ENCODE results near the gene ADH4.
"Not testable (repeated sequence)": the region's sequence is repeated elsewhere in the genome, so short reads cannot be mapped to it uniquely, and the experiment has no call there.

Gene ADH4

DNA sequence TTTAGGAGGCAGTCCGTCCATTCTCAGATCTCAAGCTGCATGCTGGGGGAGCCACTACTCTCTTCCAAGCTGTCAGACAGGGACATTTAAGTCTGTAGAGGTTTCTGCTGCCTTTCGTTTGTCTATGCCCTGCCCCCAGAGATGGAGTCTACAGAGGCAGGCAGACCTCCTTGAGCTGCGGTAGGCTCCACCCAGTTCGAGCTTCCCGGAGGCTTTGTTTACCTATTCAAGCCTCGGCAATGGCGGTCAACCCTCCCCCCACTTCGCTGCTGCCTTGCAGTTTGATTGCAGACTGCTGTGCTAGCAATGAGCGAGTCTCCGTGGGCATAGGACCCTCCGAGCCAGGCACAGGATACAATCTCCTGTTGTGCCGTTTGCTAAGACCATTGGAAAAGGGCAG lies 44.8 kb downstream of the ADH4 start:
- Histone ChIP-seq H3K9ac (ENCODE audit: low read length) (no peak overlapping the region), H3K9me3 (ENCODE audit: low read length) (no peaks in the 10 kb centered on the region), H3K4me3 (ENCODE audit: low read depth in 1 of 2, low read length in 2 of 2) (no peak overlapping the region), H3K36me3 (ENCODE audit: insufficient read depth, low read length) (no peaks in the 10 kb centered on the region), H3K27ac (ENCODE audit: low read depth, low read length) (no peak overlapping the region), H3K4me1 (ENCODE audit: insufficient read depth, low read length) (no peaks in the 10 kb centered on the region), H3K27me3 (ENCODE audit: control insufficient read depth in 1 of 2, insufficient read depth in 2 of 2, low read length in 2 of 2) (no peaks in the 10 kb centered on the region)

DNA sequence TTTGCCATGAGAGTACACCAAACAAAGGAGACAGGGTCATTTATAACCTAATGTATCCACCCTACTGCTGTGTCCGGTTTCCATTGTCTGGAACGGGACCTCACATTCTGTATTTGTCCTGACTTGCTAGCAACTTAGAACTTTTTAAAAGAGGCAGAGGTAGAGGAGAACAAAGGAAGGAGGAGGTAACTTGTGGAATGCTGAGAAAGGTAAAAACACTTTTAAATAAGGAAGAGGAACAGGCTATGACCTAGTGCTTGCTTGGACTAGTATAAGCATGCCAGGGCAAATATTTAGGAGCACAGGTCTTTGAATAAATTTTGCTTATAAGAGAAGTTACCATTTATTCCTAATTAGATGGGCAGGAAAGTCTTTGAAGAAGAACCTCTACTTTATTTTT lies 52.3 kb downstream of the ADH4 start:
- peak overlapping the region; percentile 50 for H3K27ac ChIP-seq (ENCODE audit: low read depth, low read length)
- not testable (repeated sequence) for H3K4me3 ChIP-seq (ENCODE audit: low read depth in 1 of 2, low read length in 2 of 2); H3K9ac ChIP-seq (ENCODE audit: low read length); H3K27me3 ChIP-seq (ENCODE audit: control insufficient read depth in 1 of 2, insufficient read depth in 2 of 2, low read length in 2 of 2); H3K36me3 ChIP-seq (ENCODE audit: insufficient read depth, low read length); H3K9me3 ChIP-seq (ENCODE audit: low read length)
- H3K4me1 ChIP-seq (ENCODE audit: insufficient read depth, low read length): peaks cover 36% of the 10 kb centered on the region

DNA sequence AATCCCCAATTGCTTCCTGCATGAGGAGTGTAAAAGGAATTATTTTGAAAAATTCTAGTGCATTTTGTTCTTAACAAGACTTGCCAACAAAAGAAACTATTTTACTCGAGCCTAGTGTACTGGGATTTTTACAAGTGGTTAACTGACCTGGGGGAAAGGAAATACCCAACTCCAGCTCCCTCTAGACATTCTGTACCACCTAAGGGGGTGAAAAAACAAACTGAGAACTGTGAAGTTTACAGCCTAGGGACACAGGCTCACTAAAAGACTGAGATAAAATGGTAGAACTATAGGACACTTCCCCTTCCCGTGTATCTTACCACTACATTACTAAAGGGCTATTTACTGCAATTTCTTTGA lies 52.9 kb downstream of the ADH4 start:
- H3K27me3 ChIP-seq (ENCODE audit: control insufficient read depth in 1 of 2, insufficient read depth in 2 of 2, low read length in 2 of 2): no peaks in the 10 kb centered on the region
- peak overlapping the region; percentile 50 for H3K27ac ChIP-seq (ENCODE audit: low read depth, low read length)
- H3K36me3 ChIP-seq (ENCODE audit: insufficient read depth, low read length): no peaks in the 10 kb centered on the region
- H3K4me1 ChIP-seq (ENCODE audit: insufficient read depth, low read length): peaks cover 42% of the 10 kb centered on the region
- peak overlapping the region in 1 of 2 donors; percentile 2 for H3K4me3 ChIP-seq (ENCODE audit: low read depth in 1 of 2, low read length in 2 of 2)
- H3K9ac ChIP-seq (ENCODE audit: low read length): no peak overlapping the region
- H3K9me3 ChIP-seq (ENCODE audit: low read length): no peaks in the 10 kb centered on the region

DNA sequence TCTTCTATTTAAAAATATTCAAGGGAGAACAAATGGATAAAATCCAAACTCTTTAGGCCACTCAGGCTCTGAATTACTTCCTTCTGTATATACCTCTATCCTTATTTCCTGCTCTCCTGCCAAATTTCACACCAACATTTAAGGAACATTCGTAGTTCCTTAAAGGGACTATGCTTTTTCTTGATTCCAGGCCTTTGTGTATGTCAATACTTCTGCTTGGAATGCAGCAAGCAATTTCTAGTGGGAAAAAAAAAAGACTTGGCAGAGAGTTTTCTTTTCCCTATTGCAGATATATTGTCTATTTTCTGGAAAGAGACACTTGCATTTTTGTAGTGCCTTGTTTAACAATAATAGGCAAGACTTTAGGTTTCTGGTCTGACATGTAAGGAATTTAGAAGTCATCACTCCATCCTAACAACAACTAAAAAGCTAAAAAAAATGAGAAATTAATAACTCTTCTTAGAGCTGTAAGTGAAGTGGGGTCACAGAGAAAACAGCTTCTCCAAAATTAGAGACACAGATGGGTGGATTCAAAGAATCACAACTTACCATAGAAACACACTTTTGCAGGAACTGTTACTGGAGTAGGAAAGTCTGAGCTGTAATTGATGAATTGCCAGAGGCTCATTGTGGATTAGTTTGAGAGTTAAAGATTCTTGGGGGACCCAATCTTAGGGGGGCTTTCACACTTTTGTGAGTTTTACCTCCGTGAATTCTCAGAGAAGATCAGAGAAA lies 53.4 kb downstream of the ADH4 start:
- Histone ChIP-seq H3K27me3 (ENCODE audit: control insufficient read depth in 1 of 2, insufficient read depth in 2 of 2, low read length in 2 of 2) (no peaks in the 10 kb centered on the region), H3K4me3 (ENCODE audit: low read depth in 1 of 2, low read length in 2 of 2) (peak overlapping the region in 1 of 2 donors; percentile 2), H3K9ac (ENCODE audit: low read length) (peak overlapping the region; percentile 3), H3K9me3 (ENCODE audit: low read length) (no peaks in the 10 kb centered on the region), H3K4me1 (ENCODE audit: insufficient read depth, low read length) (peaks cover 43% of the 10 kb centered on the region), H3K36me3 (ENCODE audit: insufficient read depth, low read length) (no peaks in the 10 kb centered on the region), H3K27ac (ENCODE audit: low read depth, low read length) (peak overlapping the region; percentile 100)

DNA sequence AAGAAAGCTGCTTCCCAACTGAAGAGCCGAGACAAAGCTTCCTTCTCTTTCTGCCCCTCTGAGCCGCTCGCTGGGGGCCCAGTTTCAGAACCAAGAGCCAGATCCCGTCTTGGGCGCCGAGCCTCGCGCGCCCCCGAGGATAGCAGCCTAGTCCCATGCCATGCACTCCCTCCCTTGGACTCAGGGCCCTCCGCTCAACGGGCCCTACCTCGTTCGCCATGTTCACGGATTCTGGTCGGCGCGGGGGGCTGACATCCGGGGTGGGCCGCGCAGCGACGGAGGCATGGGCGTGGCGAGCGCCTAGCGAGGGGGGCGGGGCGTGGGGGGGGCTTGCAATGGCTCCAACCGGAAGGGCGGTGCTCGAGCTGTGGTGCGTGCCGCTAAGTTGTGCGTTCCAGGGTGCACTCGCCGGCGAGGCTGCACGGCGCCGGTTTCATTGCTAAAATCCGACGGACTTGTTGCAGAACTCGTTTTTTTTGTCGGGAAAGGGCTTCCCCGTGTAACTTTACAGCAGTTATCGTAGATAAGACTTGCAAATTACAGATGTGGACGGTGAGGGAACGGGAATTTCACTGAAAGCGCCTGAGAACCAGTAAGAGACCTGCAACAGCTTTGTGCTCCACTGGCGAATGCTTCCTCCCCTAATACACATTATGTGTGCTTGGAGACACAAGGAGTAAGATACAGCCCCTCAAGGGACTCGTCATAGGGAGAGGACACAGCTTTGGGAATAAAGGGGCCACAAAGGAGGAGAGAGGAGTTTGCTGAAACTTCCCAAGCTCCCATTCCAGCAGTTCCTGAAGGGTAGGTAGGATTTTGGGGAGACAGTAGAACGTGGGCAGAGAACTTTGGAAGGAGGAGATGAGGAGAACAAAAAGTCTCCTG lies 55.4 kb downstream of the ADH4 start, which contains the start of gene ADH5:
ADH5 (minus strand) TSS at position 308 of the 885 bp plus-strand sequence; CDS start at position 220, 88 bp downstream.
- Histone ChIP-seq H3K36me3 (ENCODE audit: insufficient read depth, low read length) (peaks cover 18% of the 10 kb centered on the region), H3K4me3 (ENCODE audit: low read depth in 1 of 2, low read length in 2 of 2) (peak within 1 kb of the TSS; percentile 72 to 73), H3K9ac (ENCODE audit: low read length) (peak within 1 kb of the TSS; percentile 47), H3K4me1 (ENCODE audit: insufficient read depth, low read length) (peaks cover 48% of the 10 kb centered on the region), H3K27ac (ENCODE audit: low read depth, low read length) (peak within 1 kb of the TSS; percentile 100), H3K27me3 (ENCODE audit: control insufficient read depth in 1 of 2, insufficient read depth in 2 of 2, low read length in 2 of 2) (no peaks in the 10 kb centered on the region), H3K9me3 (ENCODE audit: low read length) (no peaks in the 10 kb centered on the region)

DNA sequence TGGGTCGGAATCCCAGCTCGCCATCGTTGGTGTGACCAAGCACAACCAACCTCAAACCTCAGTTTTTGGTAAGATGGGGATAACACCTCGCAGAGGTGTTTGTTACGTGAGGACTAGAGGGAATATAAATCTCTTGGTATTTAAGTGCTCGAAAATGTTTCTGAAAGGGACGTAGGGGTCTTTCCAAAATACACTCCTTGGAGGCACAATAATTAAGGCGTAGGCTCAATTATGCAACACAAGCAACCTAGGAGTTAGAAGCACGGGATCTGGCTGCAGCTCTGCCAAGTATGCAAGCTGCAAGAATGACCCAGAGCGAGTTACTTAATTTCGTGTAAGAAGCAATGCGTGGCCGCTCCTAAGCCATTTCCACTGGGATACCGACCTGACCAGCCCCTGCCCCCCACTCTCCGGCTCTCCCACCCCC lies 56.1 kb downstream of the ADH4 start:
- Histone ChIP-seq H3K27ac (ENCODE audit: low read depth, low read length) (peak overlapping the region; percentile 64), H3K36me3 (ENCODE audit: insufficient read depth, low read length) (peaks cover 23% of the 10 kb centered on the region), H3K27me3 (ENCODE audit: control insufficient read depth in 1 of 2, insufficient read depth in 2 of 2, low read length in 2 of 2) (no peaks in the 10 kb centered on the region), H3K4me3 (ENCODE audit: low read depth in 1 of 2, low read length in 2 of 2) (peak overlapping the region; percentile 60 to 73), H3K9me3 (ENCODE audit: low read length) (no peaks in the 10 kb centered on the region), H3K9ac (ENCODE audit: low read length) (peak overlapping the region; percentile 47), H3K4me1 (ENCODE audit: insufficient read depth, low read length) (peaks cover 48% of the 10 kb centered on the region)

DNA sequence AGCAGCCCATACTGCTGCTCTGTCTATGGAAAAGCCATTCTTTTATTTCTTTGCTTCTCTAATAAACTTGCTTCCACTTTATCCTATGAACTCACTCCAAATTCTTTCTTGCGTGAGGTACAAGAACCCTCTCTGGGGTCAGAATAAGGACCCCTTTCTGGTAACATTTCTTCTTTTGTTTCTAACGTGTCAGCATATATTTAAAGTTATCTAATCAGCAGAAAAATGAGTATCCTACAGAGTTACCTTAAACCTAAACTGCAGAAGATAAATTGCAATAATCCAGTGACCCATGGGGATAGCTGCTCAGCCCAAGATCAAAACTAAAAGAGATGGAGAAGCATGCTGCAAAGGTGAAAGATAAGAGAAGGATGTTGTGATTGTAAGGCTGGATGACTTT lies 59.5 kb downstream of the ADH4 start:
- no peak overlapping the region for H3K27ac ChIP-seq (ENCODE audit: low read depth, low read length)
- H3K9ac ChIP-seq (ENCODE audit: low read length): no peak overlapping the region
- peaks cover 26% of the 10 kb centered on the region for H3K4me1 ChIP-seq (ENCODE audit: insufficient read depth, low read length)
- no peaks in the 10 kb centered on the region for H3K27me3 ChIP-seq (ENCODE audit: control insufficient read depth in 1 of 2, insufficient read depth in 2 of 2, low read length in 2 of 2)
- H3K9me3 ChIP-seq (ENCODE audit: low read length): no peaks in the 10 kb centered on the region
- no peak overlapping the region for H3K4me3 ChIP-seq (ENCODE audit: low read depth in 1 of 2, low read length in 2 of 2)
- H3K36me3 ChIP-seq (ENCODE audit: insufficient read depth, low read length): peaks cover 52% of the 10 kb centered on the region

DNA sequence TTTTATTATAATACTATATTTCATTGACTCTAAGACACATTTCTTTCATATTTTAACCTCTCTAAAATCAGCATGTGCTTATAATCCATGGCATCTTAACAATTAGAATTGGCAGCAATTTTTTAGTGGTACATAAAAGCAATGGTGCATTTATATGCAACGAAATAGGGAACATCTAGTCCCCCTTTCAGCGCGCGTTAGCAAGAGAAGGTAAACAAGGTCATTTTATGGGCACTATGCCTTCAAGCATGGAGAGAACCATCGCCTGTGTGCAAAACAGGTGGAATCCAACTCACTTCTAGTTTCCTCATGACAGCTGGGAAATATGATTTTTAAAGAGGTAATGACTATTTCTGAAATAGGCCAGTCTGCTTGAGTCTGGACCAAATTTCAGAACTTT lies 61.9 kb downstream of the ADH4 start:
- no peaks in the 10 kb centered on the region for H3K9me3 ChIP-seq (ENCODE audit: low read length)
- H3K27me3 ChIP-seq (ENCODE audit: control insufficient read depth in 1 of 2, insufficient read depth in 2 of 2, low read length in 2 of 2): no peaks in the 10 kb centered on the region
- H3K4me3 ChIP-seq (ENCODE audit: low read depth in 1 of 2, low read length in 2 of 2): no peak overlapping the region
- H3K27ac ChIP-seq (ENCODE audit: low read depth, low read length): no peak overlapping the region
- H3K36me3 ChIP-seq (ENCODE audit: insufficient read depth, low read length): peaks cover 74% of the 10 kb centered on the region
- peaks cover 19% of the 10 kb centered on the region for H3K4me1 ChIP-seq (ENCODE audit: insufficient read depth, low read length)
- H3K9ac ChIP-seq (ENCODE audit: low read length): no peak overlapping the region

DNA sequence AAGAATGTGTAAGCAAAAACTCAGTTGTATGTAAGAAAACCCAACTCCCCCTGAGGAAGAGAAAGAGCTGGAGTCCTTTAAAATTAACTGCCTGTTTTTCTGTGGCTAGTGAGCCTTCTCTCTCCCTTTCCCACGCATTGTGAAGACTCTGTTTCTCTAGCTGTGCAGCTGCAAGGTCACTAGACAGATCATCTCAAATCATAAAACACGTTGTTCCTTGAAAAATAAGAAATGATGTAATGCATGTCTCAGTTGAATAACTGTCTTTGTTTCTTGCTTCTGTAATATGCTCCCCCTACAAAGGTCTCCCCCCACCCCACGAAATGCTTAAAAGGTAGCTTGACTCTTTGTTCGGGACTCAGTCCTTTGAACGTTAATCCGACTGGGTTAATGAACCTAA lies 63.2 kb downstream of the ADH4 start:
- not testable (repeated sequence) for H3K4me1 ChIP-seq (ENCODE audit: insufficient read depth, low read length); H3K9me3 ChIP-seq (ENCODE audit: low read length); H3K4me3 ChIP-seq (ENCODE audit: low read depth in 1 of 2, low read length in 2 of 2); H3K27ac ChIP-seq (ENCODE audit: low read depth, low read length); H3K27me3 ChIP-seq (ENCODE audit: control insufficient read depth in 1 of 2, insufficient read depth in 2 of 2, low read length in 2 of 2); H3K9ac ChIP-seq (ENCODE audit: low read length)
- H3K36me3 ChIP-seq (ENCODE audit: insufficient read depth, low read length): peaks cover 86% of the 10 kb centered on the region

DNA sequence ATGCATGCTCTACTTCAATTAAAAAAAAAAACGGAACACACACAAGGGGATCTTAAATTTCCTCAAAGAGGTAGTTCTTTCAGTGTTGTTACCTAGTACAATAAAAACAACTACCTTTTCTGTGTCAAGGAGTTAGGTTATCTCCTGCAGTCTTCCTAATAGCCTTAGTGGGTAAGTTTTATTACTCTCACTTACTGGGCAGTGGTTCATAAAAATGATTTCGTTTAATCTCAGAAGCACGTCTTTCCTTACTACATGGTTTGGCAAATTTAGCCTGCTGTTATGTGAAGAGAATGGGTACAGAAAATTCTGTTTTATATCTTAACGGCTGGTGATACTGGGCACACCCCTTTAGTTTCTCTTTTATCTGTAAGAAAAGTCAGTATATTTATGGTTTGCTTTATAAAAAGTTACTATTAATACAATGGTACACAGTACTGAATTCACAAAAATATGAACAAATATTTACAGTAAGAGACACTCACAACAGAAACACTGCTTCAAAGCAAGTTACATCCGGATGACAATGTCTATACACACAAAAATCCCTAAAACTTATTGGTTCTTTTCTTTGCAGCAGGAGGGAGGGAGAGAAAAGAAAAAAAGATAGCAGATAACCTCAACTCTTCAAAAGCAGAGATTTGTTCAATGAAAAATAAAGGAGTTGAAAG lies 64.3 kb downstream of the ADH4 start:
- H3K27ac ChIP-seq (ENCODE audit: low read depth, low read length): no peak overlapping the region
- H3K36me3 ChIP-seq (ENCODE audit: insufficient read depth, low read length): peaks cover 83% of the 10 kb centered on the region

DNA sequence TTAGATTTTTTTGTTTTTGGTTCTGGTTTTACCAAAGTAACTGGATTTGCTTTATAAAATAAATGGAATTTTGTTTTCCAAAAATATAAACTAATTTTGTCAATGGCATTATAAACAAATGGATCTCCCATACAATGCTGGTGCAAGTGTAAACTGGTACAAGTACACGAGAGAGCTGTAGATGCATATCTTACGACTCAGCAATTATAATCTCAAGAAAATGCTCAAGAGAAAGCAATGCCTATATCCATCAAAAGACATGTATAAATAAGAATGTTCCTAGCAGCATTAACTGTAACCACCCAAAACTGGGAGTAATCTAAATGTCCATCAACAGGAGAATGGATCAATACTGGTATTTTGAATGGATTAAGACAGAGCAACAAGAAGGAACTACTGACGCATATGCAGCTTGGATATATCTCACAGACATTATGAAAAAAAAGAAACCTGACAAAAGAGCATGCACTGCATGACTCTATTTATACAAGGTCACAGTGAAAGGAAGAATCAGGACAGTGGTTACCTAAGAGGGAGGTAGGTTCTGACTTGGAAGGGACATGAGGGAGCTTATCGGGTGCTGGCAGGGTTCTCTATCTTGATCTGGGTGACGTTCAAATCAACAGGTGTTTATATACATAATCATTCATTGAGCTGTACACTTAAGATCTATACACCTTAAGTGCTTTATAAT lies 65.0 kb downstream of the ADH4 start:
- Histone ChIP-seq H3K36me3 (ENCODE audit: insufficient read depth, low read length) (peaks cover 83% of the 10 kb centered on the region), H3K4me1 (ENCODE audit: insufficient read depth, low read length) (peaks cover 3% of the 10 kb centered on the region), H3K9ac (ENCODE audit: low read length) (no peak overlapping the region), H3K9me3 (ENCODE audit: low read length) (no peaks in the 10 kb centered on the region), H3K4me3 (ENCODE audit: low read depth in 1 of 2, low read length in 2 of 2) (no peak overlapping the region), H3K27ac (ENCODE audit: low read depth, low read length) (no peak overlapping the region), H3K27me3 (ENCODE audit: control insufficient read depth in 1 of 2, insufficient read depth in 2 of 2, low read length in 2 of 2) (no peaks in the 10 kb centered on the region)

More for the DNA sequence above, 64.3 kb downstream of the ADH4 start:
- Histone ChIP-seq H3K9me3 (ENCODE audit: low read length) (no peaks in the 10 kb centered on the region), H3K9ac (ENCODE audit: low read length) (no peak overlapping the region), H3K4me3 (ENCODE audit: low read depth in 1 of 2, low read length in 2 of 2) (no peak overlapping the region), H3K27me3 (ENCODE audit: control insufficient read depth in 1 of 2, insufficient read depth in 2 of 2, low read length in 2 of 2) (no peaks in the 10 kb centered on the region), H3K4me1 (ENCODE audit: insufficient read depth, low read length) (peaks cover 3% of the 10 kb centered on the region)

Measured in muscle layer of colon (tissue), 2 donors.